GM18858 (cell line): ENCODE data around the gene USP14.

Source experiments
- ATAC-seq: cut with Tn5 transposase; IDR thresholded peaks from one replicate; pipeline ENCODE4 v1.9.1; 2021; ENCODE audit not compliant: unreplicated experiment

USP14 gene

DNA sequence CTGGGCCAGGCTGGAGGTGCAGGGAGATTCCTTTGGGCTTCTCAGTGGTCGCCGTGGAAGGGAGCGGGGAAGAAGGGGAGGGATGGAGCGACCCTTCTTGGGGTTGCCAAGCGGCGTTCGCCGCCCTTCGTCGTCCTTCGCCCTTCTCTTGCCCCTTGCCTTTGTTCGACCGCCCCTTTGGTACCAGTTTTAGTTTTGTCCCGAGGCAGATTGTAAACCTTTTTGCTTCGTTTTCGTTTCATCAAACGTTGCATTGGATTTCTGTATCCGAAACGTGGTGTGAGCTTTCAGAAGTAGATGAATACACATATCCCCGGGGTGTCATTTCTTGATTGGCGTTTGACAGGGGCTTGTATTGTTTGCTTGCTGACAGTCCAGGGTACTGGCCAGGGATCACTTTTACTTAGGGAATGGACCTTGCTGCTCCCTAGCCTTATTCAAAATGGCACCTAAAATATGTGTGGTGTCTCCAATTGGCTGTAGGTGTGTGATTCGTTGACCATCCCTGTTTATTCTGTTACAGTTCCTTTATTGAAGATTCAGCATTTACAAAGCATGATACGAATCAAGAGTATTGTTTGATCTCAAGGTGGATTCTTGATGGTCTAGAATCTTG, 788 bp downstream of the USP14 start:
- no peak for ATAC-seq

DNA sequence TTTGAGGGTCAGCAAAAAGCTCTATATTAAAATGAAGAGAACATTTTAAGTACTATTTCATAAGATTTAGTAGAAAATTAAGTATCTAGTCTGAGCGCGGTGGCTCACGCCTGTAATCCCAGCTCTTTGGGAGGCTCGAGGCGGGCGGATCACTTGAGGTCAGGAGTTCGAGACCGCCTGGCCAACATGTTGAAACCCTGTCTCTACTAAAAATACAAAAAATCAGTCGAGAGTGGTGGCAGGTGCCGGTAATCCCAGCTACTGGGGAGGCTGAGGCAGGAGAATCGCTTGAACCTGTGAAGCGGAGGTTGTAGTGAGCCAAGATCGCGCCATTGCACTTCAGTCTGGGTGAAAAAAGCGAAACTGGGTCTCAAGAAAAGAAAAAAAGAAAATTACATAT, 1.6 kb downstream of the USP14 start:
- ATAC-seq, result no peak

GRCh38 chr18:160831-161570, 2.6 kb downstream of the USP14 start:
- no peak for ATAC-seq

- no peak for ATAC-seq
These were observed 14.0 kb downstream of the USP14 start for GRCh38 chr18:172361-172760.

- no peak for ATAC-seq
These were observed 21.1 kb downstream of the USP14 start for GRCh38 chr18:179499-179898.

DNA sequence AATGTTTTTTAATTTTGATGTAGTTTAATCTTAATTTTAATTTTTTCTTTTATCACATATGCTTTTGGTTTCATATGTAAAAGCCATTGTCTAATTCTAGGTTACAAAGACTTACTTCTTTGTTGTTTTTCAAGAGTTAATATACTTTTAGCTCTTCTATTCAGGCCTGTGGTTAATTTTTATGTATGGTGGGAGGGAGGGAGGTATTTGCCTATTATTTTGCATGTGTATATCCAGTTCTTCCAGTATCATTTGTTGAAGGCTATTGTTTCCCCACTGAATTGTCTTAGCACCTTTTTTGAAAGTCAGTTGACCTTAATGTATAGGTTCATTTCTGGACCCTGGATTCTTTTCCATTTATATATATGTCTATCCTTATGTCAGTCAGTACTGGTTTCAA, 23.4 kb downstream of the USP14 start:
- ATAC-seq, result no peak

DNA sequence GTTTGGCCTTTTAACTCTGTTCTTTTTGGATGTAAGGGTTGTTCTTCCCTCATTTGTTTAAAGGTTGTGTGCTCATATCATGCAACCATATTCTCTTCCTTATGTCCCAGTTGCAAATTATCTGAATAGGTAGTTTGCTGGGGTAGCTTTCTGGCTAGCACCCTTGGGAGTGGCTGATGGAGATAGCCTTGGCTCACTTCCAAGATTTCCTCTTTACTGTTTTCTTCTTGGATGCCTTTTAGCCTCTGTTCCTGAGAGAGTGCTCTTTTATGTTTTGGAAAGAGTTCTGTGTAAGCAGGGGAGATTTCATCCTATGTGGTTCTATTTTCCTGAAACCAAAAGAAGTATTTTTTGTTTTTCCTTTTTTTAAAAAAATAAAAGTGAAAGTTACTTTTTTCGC, 25.4 kb downstream of the USP14 start:
- ATAC-seq, result no peak

DNA sequence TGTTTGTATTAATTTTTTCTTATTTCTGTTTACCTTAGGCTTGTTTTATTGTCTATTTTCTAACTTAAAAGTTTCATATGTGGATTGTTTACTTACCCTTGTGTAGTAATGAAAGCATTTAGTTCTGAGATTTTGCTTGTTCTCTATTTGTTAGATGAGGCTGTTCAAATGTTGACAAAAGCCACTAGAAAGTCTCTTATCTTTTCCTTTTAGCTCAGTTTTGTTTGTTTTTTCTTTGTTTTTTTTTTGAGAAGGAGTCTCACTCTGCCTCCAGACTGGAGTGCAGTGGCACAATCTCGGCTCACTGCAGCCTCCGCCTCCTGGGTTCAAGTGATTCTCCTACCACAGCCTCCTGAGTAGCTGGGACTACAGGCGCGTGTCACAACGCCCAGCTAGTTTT, 30.9 kb downstream of the USP14 start:
- ATAC-seq, result no peak

- ATAC-seq, result no peak
These were observed 33.4 kb downstream of the USP14 start for GRCh38 chr18:191725-192124.

- no peak for ATAC-seq
These were observed 34.4 kb downstream of the USP14 start for GRCh38 chr18:192801-193200.

DNA sequence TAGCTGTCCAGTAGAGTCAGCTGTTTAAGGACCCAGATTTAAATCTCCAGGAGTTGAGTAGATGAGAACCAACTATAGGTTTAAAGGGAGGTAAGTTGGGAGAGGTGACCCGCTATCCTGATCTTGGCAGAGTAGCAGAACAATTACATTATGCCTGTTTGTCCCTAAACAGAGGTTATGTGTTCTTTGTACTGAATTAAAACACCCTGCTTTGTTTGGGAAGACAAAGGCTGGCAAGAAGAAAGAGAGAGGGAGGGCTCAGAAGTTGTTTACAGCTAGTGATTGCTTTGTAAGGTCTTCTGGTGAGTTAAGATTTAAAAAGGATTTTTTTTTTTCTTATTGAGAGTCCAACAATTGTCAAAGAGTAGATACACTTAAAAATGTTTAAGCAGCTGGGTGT, 37.3 kb downstream of the USP14 start:
- ATAC-seq, result no peak

DNA sequence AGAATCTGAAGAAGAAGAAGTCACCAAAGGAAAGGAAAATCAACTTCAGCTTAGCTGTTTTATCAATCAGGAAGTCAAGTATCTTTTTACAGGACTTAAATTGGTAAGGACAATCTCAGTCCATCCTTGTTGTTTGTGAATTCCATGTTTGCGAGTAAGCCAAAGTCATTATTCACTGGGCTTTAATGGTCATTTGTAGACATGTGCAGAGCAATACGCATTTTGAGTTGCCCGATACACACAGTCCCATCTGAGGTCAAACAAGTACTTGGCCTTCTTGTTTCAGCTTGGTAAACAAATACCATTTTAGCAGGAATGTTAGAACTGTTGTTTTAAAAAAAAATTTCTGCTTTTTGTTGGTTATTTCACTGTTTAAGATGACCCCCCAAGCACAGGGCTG, 40.9 kb downstream of the USP14 start:
- no peak for ATAC-seq

GRCh38 chr18:199768-200167, 41.4 kb downstream of the USP14 start:
- ATAC-seq, result no peak

DNA sequence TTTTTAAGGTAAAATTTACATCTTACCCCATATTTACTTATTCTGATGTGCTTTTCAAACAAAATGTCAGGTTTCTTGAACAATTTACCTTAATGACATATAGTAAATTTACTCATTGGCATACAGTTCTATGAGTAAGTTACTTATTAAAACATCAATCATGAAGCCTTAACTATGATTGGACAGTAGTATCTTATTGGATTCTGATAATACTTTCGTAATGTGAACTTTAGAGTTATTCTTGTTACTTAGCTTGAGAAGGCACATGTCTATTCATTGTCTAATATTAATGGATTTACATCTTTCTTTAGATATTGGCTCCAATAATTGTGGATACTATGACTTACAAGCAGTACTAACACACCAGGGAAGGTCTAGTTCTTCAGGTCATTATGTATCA, 51.7 kb downstream of the USP14 start:
- ATAC-seq, result no peak

GRCh38 chr18:210733-211132, 52.4 kb downstream of the USP14 start:
- no peak for ATAC-seq

- ATAC-seq, result no peak
These were observed 53.2 kb downstream of the USP14 start for GRCh38 chr18:211582-211981.

DNA sequence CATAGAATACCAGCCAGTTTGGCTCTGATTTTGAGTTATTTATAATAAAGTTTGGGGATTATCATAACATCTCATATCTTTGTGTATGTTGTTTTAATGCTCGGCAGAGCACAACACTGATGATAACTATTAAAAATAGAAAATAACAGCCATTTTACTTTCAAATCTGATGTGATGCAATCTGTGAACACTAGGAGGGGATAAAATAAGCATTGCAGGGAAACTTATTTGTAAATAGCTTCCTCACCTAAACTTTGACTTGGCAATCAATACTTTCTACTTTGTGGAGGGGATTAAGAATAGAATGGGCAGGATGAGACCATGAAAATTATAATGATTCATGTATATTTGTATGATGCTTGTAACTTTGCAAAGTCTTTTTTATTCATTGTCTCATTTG, 54.4 kb downstream of the USP14 start:
- no peak for ATAC-seq

DNA sequence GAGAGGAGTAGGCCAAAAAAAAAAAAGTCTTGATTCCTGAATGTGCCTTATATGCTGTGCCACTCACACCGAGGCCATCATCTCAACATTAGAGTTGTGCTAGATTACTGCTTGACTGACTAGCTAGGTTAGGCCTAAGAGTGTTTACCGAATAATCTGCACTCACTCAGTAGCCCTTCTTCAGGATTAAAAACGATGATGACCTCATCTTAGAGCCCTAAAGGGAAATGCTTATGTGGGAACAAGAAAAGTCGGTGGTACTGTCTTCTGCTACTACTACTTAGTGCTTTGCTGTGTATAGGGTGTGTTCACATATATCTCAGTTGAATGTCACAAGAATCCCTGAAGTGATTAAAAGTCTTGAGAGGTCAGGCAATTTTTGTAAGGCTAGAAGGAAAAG, 55.1 kb downstream of the USP14 start:
- no peak for ATAC-seq

- no peak for ATAC-seq
These were observed 55.6 kb downstream of the USP14 start for GRCh38 chr18:213966-214365.

- no peak for ATAC-seq
These were observed 57.2 kb downstream of the USP14 start for GRCh38 chr18:215448-216010.

DNA sequence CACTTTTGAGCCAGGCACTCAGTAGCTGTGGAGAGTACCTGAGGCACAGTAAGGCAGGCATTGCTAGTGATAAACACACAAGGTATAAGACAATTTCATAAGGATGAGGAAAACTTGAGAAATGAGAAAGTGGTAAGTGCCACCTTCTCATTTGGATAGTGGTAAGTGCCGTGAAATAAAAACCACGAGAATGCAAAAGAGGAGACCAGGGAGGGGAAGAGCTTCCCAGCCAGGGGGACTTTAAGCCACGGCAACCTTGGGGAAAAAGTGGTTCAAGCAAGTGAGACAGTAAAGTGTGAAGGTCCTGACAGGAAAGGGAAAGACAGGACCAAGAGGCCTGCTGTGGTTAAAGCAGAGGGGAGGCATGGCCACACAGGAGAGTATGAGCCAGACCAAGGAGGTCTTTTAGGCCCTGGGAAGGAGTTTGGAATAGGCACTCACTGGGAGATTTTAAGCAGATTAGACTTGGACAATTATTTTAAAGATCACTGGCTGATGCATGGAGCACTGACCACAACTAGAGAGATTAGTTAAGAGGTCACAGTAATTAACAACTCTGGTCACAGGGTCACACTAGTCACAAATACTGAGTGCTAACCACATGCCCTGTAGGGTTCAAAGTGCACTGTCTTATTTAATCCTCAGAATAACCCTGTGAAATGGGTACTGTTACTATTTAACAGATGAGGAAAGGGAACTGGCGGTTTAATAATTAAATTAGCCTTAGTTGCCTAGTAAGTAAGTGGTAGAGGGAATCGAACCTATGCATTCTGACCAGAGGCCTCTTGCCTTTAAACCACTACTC, 59.4 kb downstream of the USP14 start:
- no peak for ATAC-seq

GRCh38 chr18:220708-221107, 62.4 kb downstream of the USP14 start:
- ATAC-seq, result no peak
